ENCODE measurements around the gene MINDY4B.

The MINDY4B gene

GRCh38 chr3:150905339-150905738 is at the start of gene MINDY4B:
Gene MINDY4B (minus strand): TSS chr3:150905439. CDS start chr3:150905439, 0 bp downstream.
- no peak for DNase-seq (ENCODE audit: low read depth)

DNA sequence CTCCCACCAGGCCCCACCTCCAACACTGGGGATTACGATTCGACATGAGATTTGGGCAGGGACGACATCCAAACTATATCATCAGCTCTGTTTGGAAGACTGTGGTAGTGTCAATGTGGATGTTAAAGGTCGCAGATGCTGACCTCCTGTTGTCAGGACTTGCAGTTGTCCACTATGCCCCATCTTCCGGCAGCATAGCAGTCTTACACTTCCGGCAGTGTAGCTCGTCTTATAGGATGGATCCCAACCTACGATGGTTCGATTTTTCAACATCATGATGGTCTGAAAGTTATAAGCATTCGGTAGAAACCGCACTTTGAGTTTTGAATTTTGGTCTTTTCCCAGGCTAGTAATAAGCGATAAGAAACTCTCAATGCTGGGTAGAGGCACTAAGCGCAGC is 46.7 kb upstream of the MINDY4B start:
- DNase-seq (ENCODE audit: low read depth) = no peak

DNA sequence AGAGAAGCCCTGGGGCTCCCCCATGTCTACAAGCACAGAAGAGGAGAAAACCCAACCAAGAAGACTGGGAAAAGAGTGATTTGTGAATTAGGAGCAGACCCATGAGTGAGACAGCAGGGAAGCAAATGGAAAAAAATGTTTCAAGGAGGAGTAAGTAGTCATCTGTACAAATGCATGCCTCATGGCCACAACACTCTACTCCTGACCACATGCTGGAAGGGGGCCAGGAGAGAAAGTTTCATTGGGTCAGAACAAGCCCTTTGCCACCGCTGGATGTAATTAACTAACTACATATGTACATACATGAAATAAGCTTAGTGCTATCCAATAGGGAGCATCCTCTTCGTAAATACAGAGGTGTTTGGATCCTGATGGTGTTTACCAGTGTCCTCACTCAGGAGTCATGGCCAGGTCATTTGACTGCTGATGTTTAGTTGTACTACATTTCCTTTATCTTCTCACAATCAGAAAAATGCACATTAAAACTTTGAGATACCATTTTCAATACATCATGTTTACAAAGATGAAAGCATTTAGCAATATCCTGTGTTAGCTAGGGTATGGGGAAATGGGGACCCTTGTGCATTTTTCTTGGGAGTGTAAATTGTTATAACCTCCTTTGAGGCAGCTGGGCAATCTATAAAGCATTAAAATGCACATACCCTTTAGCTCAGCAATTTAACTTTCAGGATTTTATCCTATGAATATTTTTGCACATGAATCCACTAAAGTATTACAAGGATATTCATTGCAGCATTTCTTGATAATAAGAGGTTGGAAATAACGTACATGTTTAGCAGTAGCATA is 40.2 kb upstream of the MINDY4B start:
- DNase-seq (ENCODE audit: low read depth) = peak; percentile 68

- no peak for DNase-seq (ENCODE audit: low read depth)
Measured at GRCh38 chr3:150942221-150942620, 37.0 kb upstream of the MINDY4B start.

GRCh38 chr3:150936693-150937092 is 31.5 kb upstream of the MINDY4B start:
- no peak for DNase-seq (ENCODE audit: low read depth)

DNA sequence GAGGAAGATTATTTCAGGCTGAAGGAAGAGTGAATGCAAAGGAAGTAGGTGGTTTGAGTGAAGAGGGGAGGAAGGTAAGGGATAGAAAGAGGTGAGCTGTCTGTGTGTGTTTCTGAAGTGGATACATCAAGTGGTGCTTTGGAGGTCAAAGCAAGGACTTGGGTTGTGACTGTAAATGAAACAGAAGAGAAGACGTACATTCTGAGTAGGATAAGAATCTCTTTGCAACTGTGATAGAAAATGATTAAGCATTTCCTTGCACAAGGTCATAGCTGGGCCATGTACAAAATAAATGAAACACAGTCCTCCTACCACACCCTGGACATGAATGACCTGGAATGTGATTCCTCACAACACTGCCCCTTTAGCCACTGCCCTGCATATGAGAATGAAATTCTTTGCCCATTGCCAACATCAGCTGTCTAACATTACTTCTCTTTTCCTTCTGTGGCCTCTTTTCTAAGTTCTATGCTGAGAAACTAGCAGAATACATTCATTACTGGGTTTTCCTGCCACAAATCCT is 28.3 kb upstream of the MINDY4B start:
- no peak for DNase-seq (ENCODE audit: low read depth)

GRCh38 chr3:150931745-150932144 is 26.5 kb upstream of the MINDY4B start:
- no peak for DNase-seq (ENCODE audit: low read depth)

DNA sequence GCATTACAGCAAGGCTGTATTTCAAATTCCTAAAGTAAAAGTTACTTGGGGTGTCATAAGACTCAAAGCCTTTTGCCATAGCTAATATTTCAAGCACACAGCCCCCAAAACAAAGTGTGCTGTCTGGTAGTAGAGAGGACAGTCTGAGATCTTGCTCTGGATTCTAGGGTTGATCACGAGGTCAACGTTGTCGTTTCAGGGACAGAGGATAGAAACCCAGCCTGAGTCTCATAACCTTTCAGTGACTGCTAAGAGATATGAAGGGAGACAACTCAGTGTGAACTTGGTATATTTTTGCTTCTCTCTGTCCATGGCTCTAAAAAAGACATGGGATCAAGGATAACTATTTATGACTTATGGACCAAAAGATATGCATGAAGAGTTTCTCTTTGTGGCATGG is 25.6 kb upstream of the MINDY4B start:
- DNase-seq (ENCODE audit: low read depth) = no peak

GRCh38 chr3:150928234-150928633 is 23.0 kb upstream of the MINDY4B start:
- DNase-seq (ENCODE audit: low read depth) = no peak

- DNase-seq (ENCODE audit: low read depth) = no peak
Measured at GRCh38 chr3:150926328-150926727, 21.1 kb upstream of the MINDY4B start.

GRCh38 chr3:150925751-150926201 is 20.5 kb upstream of the MINDY4B start:
- peak; percentile 64 for DNase-seq (ENCODE audit: low read depth)

DNA sequence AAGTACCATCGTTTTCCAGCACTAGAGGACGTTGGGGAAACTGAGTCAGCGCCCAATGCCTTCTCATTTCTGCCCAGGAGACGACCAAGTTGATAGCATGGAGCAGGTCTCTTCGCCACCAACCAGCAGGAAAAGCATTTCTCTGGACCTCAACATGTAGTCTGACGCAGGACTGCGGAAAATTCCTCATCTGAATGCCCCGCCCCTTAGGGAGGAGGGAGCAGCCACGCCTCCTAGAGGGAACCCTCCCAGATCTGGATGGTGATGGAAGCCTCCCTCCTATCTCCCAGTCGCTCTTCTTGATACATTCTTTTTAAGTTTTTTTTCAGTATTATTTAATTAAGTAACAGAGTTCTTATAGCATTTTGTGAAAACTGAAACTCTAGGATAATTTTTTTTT is 17.4 kb upstream of the MINDY4B start:
- DNase-seq (ENCODE audit: low read depth) = peak; percentile 42

GRCh38 chr3:150921209-150921608 is 16.0 kb upstream of the MINDY4B start:
- no peak for DNase-seq (ENCODE audit: low read depth)

GRCh38 chr3:150920236-150920635 is 15.0 kb upstream of the MINDY4B start:
- DNase-seq (ENCODE audit: low read depth) = peak; percentile 33

- DNase-seq (ENCODE audit: low read depth) = no peak
Measured at GRCh38 chr3:150917951-150918350, 12.7 kb upstream of the MINDY4B start.

- no peak for DNase-seq (ENCODE audit: low read depth)
Measured at GRCh38 chr3:150913133-150913922, 8.1 kb upstream of the MINDY4B start.

DNA sequence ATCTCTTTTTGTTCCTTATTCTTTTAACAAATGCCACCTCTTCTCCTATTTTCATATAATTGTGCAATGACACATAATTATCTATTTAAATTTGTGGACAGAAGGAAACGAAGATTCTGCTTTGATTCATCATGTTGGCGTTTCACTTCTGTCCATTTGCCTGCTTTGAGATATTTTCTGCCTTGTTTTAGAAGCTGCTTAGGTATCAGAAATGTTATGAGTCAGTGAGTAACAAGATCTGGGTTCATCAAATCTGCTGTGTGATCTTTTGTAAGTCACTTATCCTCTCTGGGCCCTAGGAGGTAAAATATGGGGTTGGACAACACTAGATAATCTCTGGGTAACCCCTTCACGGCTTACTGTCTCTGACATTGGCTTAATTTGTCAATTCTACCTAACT is 7.3 kb upstream of the MINDY4B start:
- DNase-seq (ENCODE audit: low read depth) = no peak

DNA sequence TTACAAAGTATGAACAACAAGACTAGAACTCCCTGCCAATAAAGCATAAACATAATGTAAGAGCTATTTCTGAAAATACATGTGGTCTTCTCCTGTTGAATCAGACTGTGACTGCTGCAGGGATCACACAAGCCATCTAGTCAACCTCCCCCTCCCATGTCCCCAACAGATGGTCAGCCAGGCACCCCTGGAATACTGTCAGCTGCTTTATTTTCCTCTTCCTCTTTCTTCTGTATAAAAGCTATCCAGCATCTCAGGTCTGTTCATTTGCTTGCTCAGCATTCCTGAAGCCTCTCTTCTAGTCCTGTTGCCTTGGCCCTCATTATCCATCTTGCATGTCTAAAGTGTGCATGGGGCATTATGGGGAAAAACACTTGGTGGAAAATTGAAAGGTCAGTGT is 6.5 kb upstream of the MINDY4B start:
- DNase-seq (ENCODE audit: low read depth) = no peak

DNA sequence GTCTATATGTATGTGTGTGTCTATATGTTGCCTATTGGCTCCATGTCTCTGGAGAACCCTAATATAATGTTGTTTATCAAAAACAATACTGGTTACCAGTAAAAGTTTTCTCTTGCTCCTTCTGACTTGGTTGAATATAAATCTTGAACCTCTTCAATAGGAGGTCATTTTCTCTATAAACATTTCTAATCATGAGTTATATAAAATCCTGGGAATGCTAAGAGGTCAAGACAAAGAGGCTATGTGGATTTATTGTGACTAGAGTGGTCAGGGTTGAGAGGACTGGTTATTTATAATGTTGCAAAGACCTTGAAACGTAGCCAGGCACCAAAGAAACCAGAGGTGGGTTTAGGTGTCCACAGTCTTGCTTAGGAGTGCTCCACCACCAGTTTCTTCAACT is 1.2 kb upstream of the MINDY4B start:
- DNase-seq (ENCODE audit: low read depth) = no peak

DNA sequence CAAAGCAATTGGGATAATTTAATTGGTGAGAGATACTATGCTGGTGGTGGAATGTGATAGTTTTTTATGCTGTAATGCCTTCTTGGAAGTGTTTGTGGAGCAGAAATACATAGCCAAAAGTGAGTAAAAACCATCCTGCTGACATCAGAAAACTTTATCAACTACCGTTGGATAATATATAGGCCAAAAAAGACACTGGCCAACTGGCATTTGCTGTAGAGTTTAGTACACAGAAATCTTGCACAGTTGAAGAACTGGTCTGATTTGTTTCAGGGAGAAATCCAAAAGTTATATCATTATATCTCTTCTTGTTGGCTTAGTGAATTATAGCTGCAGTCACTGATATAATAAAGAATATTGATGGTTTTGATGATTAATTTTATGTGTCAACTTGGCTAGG is 507 bp upstream of the MINDY4B start:
- no peak for DNase-seq (ENCODE audit: low read depth)

DNA sequence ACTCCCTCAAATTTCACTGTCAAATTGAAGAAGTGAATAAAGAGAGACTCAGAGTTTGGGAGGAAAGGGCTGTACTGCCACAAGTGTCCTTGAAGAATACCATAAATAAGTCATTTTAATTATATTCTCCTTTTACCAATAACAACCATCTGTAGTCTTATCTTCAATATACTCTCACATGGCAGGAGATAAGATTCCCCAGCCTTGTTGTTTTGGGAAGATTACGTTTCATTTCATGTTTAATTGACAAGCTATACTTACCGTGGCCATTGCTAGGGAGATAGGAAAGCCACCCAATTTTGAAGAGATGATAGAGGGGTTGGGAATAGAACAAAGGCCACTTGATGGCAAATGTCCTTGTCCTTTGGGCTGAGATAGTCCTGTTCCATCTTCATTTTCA is 2.3 kb downstream of the MINDY4B start:
- DNase-seq (ENCODE audit: low read depth) = no peak

- DNase-seq (ENCODE audit: low read depth) = no peak
Measured at GRCh38 chr3:150901793-150902192, 3.4 kb downstream of the MINDY4B start.

GRCh38 chr3:150899141-150899540 is 6.1 kb downstream of the MINDY4B start:
- DNase-seq (ENCODE audit: low read depth) = no peak

Measured in ELR (cell line).